GM10847 (cell line): ENCODE data around the gene SETD6.

Experiments used
- POLR2A ChIP-seq: IDR thresholded peaks from 2 replicates; pipeline ENCODE4 v1.6.1; 2011; ENCODE audit not compliant: insufficient read length; ENCODE audit errors: extremely low read depth

Gene SETD6

DNA sequence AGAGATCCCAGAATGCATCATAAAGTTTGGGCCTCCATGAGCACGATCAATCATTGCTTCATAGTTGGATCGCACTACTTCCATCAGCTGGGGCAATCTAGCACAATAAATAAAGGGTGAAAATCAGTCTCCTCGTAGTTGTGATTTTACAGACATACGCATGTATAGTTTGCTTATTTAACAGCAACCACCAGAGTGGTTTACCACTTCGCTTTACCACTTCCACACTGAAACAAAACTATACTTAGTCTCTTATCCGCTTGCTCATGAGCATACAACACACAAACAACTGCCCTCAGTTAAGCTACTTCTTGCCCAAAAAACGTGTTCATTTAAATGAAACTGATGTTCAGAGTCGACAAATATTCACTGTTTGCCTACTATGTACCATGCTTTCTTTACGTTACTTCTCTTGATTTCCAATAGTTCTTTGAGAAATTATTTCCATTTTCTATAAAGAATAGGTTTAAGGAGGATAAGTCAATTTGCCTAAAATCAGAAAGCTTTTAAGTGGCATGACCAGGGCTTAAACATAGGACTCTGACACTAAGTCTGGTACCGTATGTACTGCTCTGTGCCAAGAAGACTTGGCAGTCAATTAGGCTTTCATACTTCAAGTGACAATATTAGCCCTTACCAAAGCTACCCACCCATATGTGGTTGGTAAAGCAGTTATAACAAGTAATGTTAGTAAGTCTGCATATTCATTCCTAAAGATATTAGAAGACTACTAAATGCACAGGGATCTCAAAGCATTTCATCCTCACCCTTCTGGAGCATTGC is 22.0 kb downstream of the SETD6 start:
- no peak for TF ChIP-seq POLR2A

DNA sequence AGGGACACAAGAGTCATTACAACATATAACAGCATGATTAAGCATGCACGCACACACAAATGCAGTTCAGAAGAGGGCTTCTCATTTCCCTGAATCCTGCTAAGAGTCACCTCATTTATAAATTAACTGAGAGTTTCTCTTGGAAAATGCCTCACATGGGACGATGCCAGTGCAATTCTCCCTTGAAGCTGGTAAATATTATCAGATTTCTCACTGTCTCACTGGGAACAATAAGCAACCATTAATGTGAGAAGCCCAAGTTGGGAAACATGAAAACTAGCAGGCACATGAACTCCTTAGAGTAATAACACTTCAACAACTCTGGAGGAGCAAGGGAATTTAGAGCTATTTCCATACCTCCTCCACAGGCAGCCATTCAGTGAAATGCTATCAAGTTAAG is 26.4 kb downstream of the SETD6 start:
- no peak for TF ChIP-seq POLR2A

DNA sequence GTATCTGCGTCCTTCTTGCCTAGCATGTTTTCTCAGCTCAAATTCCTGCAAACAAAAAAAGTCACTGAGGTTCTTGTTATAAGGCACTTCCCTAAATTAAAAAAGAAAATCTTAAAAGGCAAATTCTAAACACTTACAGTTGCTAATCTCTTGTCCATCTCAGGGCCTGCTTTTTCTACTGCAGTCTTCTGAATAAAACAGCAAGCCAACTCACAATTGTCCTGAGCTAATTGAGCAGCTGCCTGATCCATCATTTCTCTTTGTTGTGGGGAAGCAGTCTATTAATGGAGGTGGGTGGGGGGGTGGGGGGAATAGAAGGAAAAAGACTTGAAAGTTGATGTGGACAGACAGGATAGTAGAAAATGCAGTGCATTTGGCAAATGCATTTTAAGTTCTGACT is 27.0 kb downstream of the SETD6 start:
- TF ChIP-seq POLR2A: no peak

DNA sequence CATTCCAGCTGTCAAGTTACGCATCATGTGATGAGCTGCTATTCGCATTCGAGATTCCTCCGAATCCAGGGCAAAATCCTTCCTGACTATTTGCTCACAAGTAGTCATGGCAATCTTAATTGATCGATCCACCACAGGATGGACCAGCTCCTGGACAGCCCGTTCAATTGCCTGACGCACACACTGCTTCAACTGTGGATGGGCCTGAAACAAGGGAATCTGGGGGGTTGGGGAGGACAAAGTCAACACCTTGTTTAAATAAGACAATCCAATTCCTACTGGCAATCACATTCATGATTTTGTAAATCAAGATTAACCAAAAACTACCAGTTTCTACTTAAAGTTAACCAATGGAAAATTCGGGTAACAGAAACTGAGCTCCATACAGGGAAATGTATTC is 28.4 kb downstream of the SETD6 start:
- TF ChIP-seq POLR2A: no peak

DNA sequence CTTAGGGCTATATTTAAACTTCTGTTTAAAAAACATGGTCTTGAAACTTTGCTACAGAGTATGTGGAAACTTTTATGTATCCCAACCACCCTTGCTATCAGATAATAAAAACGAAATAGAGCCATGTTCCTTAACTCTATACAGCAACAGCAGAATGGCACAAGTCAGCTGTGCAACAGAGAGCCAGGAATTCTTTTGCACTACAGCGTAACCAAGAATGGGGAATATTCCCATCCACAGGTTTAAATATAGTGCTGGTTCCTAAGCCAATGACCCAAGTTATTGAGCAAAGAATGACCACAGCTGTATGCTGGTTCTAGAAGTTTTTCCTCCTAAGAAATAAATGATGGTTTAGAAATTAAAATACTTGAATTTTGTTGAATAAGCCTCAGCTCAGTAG is 33.1 kb downstream of the SETD6 start:
- TF ChIP-seq POLR2A: no peak

DNA sequence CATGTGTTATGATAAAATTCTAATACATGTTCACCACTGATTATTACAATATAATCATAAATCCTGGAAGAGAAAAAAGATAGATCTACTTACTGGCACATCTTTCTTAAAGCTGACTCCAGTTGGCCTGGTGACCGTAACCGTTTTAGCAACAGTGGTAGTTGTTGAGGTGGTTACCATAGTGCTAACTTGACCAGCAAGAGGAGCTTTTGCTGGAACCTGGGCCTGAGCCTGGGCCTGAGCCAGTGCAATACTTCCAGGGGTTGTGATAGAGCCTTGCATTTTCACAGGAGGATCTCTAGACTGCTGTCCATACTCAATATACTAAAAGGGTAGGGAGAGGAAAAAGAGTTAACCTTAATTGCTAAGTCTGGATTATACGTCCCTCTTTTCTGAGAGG is 36.2 kb downstream of the SETD6 start:
- TF ChIP-seq POLR2A: no peak

DNA sequence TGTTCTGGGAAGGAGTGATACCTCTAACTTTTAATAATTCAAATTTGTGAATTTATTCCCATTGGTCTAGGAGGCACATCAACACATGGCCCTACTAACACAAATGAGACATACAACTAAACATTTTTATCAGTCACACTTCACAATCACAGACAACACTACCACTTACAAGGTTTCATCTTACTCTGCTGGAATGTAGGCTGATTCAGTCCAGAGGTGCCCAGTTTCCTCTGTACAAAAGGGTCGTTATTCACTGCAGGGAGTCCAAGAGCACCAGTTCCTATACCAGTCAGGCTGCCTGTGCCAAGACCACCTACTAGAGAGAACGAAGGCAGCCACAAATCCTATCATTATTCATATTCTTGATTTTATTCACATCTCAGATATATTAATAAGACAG is 41.4 kb downstream of the SETD6 start:
- TF ChIP-seq POLR2A: no peak

DNA sequence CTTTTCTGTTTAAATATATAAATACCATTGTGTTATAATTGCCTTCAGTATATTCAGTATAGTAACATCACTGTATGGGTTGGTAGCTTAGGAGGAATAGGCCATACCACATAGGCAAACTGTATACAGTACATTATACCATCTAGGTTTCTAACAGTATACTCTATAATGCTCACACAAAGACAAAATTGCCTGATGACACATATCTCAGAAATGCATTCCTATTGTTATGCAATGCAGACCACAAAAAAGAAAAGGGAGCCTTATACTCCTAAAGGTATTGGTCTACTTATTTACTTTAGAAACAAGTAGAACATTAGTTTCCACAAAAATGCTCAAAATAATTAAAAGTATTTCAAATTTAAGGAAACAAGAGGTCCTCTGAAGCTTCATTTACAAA is 47.9 kb downstream of the SETD6 start:
- TF ChIP-seq POLR2A: no peak

DNA sequence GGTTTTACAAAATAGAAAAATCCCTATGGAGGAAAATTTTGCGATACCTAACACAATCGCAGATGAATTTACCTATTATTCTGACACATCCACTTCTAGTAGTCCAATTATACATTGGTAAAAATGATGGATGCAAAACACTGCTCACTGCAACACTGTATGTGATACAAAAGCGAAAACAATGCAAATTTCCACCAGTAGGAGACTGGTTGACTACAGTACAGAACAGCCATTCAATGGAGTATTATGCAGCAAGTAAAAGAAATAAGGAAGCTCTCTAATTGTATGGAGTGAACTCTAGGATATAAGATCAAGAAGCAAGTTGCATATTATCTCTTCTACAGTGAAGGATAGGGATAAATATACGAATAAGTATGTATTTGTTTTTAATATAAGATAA is 48.5 kb downstream of the SETD6 start:
- no peak for TF ChIP-seq POLR2A
